Activated CD4-positive, alpha-beta memory T cell treated with anti-CD3 and anti-CD28 coated beads for 36 hours (primary cell): ENCODE data around the gene NR2C1. TPM values are rescaled to one million over a fixed set of nuclear protein-coding genes. Genes with fewer than 3 reads are reported as not detected.
A peak's percentile ranks its signal among the peaks of the same experiment; 100 is the strongest.

Experiments used
- CTCF ChIA-PET: fragments of 350-600 bp; sonication (Branson Sonifier 250); formaldehyde crosslinking; loops from one replicate; lab custom pipeline; 2021; ENCODE audit warnings: antibody characterized with exemption, inconsistent platforms; lab: Charles Lee
- POLR2A ChIA-PET: fragments of 350-600 bp; sonication (Branson Sonifier 250); formaldehyde crosslinking; loops from one replicate; lab custom pipeline; 2021; ENCODE audit warnings: antibody characterized with exemption; lab: Charles Lee
- DNase-seq: peaks from one replicate; pipeline ENCODE4 v3.0.0-alpha.2; 2020
- H3K27ac Mint-ChIP-seq: one replicate; pipeline ENCODE4 v1.8.0; 2021; ENCODE audit warnings: mixed read lengths
- H3K27me3 Mint-ChIP-seq: one replicate; pipeline ENCODE4 v1.8.0; 2021; ENCODE audit warnings: mixed read lengths
- H3K36me3 Mint-ChIP-seq: one replicate; pipeline ENCODE4 v1.8.0; 2021; ENCODE audit warnings: mixed read lengths
- H3K4me1 Mint-ChIP-seq: one replicate; pipeline ENCODE4 v1.8.0; 2021; ENCODE audit warnings: low read depth, mixed read lengths
- H3K4me3 Mint-ChIP-seq: one replicate; pipeline ENCODE4 v1.8.0; 2021; ENCODE audit warnings: mild to moderate bottlenecking, mixed read lengths
- H3K9me3 Mint-ChIP-seq: one replicate; pipeline ENCODE4 v1.8.0; 2021; ENCODE audit warnings: mixed read lengths
- intact Hi-C: fragments of 100-400 bp; cut with micrococcal nuclease; formaldehyde crosslinking; loops from one replicate; pipeline ENCODE4 v1.15.1; 2023
- total RNA-seq, 2 experiments: library from RNA; stranded (reverse); gene quantifications; one replicate each; pipeline ENCODE4 v1.2.3, GENCODE V29; 2021

NR2C1 gene
- total RNA-seq: 10 to 100 TPM; 25.5 to 27.1 TPM

GRCh38 chr12:95072900-95073697 is at the start of gene NR2C1:
TSS of gene NR2C1 (minus strand) at chr12:95073618. CDS start at chr12:95067384, 6,234 bp downstream.
- peak; percentile 96 for DNase-seq
- peaks cover 12% of the 10 kb centered on the region for H3K36me3 Mint-ChIP-seq
- CTCF ChIA-PET: interaction anchor here (0.6 to 3.1 kb wide), 18 partner anchors 9 to 939 kb away, joined by 3 to 18 read pairs (median 4); partner anchors contain the start of genes FGD6, NDUFA12 and VEZT
- no peaks in the 10 kb centered on the region for H3K9me3 Mint-ChIP-seq
- H3K27me3 Mint-ChIP-seq: no peaks in the 10 kb centered on the region
- H3K4me3 Mint-ChIP-seq: peak within 1 kb of the TSS; percentile 89
- H3K4me1 Mint-ChIP-seq: peaks cover 20% of the 10 kb centered on the region
- peak within 1 kb of the TSS; percentile 89 for H3K27ac Mint-ChIP-seq
- POLR2A ChIA-PET: interaction anchor here (0.5 to 2.2 kb wide), 11 partner anchors 16 to 869 kb away, joined by 3 to 14 read pairs (median 3); partner anchors contain the start of genes FGD6, METAP2, NDUFA12 and VEZT
- intact Hi-C loops: loop anchor here (1.0 to 5.0 kb wide), 6 partner anchors 30 to 962 kb away; partner anchors contain the start of genes FGD6, LTA4H, METAP2 and NDUFA12

- peaks cover 5% of the 10 kb centered on the region for H3K4me1 Mint-ChIP-seq
- H3K9me3 Mint-ChIP-seq: no peaks in the 10 kb centered on the region
- H3K4me3 Mint-ChIP-seq: no peak overlapping the region
- no peaks in the 10 kb centered on the region for H3K36me3 Mint-ChIP-seq
- intact Hi-C loops: loop anchor here (5.0 kb wide), 1 partner anchor 354 kb away; the partner anchor contains the start of gene METAP2
- no peaks in the 10 kb centered on the region for H3K27me3 Mint-ChIP-seq
- H3K27ac Mint-ChIP-seq: no peak overlapping the region
- CTCF ChIA-PET: interaction anchor here (1.5 to 5.2 kb wide), 2 partner anchors 216 to 415 kb away, joined by 5 to 81 read pairs; no protein-coding TSS in a partner anchor
- no peak for DNase-seq
- POLR2A ChIA-PET: no interaction called here
Measured at GRCh38 chr12:95118788-95119179, 45.4 kb upstream of the NR2C1 start.

GRCh38 chr12:95118138-95118787 is 44.8 kb upstream of the NR2C1 start:
- intact Hi-C loops: loop anchor here (5.0 kb wide), 1 partner anchor 354 kb away; the partner anchor contains the start of gene METAP2
- Mint-ChIP-seq H3K36me3 (no peaks in the 10 kb centered on the region), H3K27me3 (no peaks in the 10 kb centered on the region), H3K9me3 (no peaks in the 10 kb centered on the region), H3K27ac (no peak overlapping the region), H3K4me3 (no peak overlapping the region), H3K4me1 (peaks cover 5% of the 10 kb centered on the region)
- POLR2A ChIA-PET: no interaction called here
- no peak for DNase-seq
- CTCF ChIA-PET: interaction anchor here (1.7 to 5.2 kb wide), 5 partner anchors 16 to 420 kb away, joined by 4 to 81 read pairs (median 19); partner anchors contain the start of genes FGD6, METAP2 and VEZT

- Mint-ChIP-seq H3K27me3 (no peaks in the 10 kb centered on the region), H3K4me3 (no peak overlapping the region), H3K4me1 (peaks cover 5% of the 10 kb centered on the region), H3K9me3 (no peaks in the 10 kb centered on the region), H3K36me3 (no peaks in the 10 kb centered on the region), H3K27ac (no peak overlapping the region)
- CTCF ChIA-PET: interaction anchor here (0.6 to 5.2 kb wide), 22 partner anchors 9 to 881 kb away, joined by 3 to 81 read pairs (median 4); partner anchors contain the start of genes FGD6, METAP2, NR2C1 and VEZT
- peak; percentile 53 for DNase-seq
- POLR2A ChIA-PET: interaction anchor here (1.3 kb wide), 1 partner anchor 417 kb away, joined by 4 read pairs; no protein-coding TSS in a partner anchor
- intact Hi-C loops: loop anchor here (1.0 to 5.0 kb wide), 4 partner anchors 100 to 417 kb away; partner anchors contain the start of genes FGD6, METAP2 and VEZT
Measured at GRCh38 chr12:95117178-95117599, 43.8 kb upstream of the NR2C1 start.

GRCh38 chr12:95116773-95117172 is 43.4 kb upstream of the NR2C1 start:
- no peak overlapping the region for H3K27ac Mint-ChIP-seq
- DNase-seq: peak; percentile 14
- no peaks in the 10 kb centered on the region for H3K27me3 Mint-ChIP-seq
- H3K4me1 Mint-ChIP-seq: peaks cover 5% of the 10 kb centered on the region
- no peak overlapping the region for H3K4me3 Mint-ChIP-seq
- intact Hi-C loops: loop anchor here (1.0 to 5.0 kb wide), 4 partner anchors 101 to 418 kb away; partner anchors contain the start of genes FGD6, METAP2 and VEZT
- no peaks in the 10 kb centered on the region for H3K9me3 Mint-ChIP-seq
- POLR2A ChIA-PET: interaction anchor here (1.3 kb wide), 1 partner anchor 418 kb away, joined by 4 read pairs; no protein-coding TSS in a partner anchor
- no peaks in the 10 kb centered on the region for H3K36me3 Mint-ChIP-seq
- CTCF ChIA-PET: interaction anchor here (0.6 to 5.2 kb wide), 19 partner anchors 12 to 882 kb away, joined by 3 to 81 read pairs (median 4); partner anchors contain the start of genes FGD6, METAP2, NR2C1 and VEZT

GRCh38 chr12:95116341-95116740 is 42.9 kb upstream of the NR2C1 start:
- intact Hi-C loops: loop anchor here (5.0 kb wide), 1 partner anchor 356 kb away; the partner anchor contains the start of gene METAP2
- no peak overlapping the region for H3K4me3 Mint-ChIP-seq
- ChIA-PET CTCF (interaction anchor here (0.6 to 5.2 kb wide), 14 partner anchors 12 to 422 kb away, joined by 3 to 81 read pairs (median 4); partner anchors contain the start of genes FGD6, METAP2 and VEZT), POLR2A (interaction anchor here (1.3 kb wide), 1 partner anchor 418 kb away, joined by 4 read pairs; no protein-coding TSS in a partner anchor)
- no peak for DNase-seq
- H3K4me1 Mint-ChIP-seq: peaks cover 5% of the 10 kb centered on the region
- no peaks in the 10 kb centered on the region for H3K27me3 Mint-ChIP-seq
- H3K27ac Mint-ChIP-seq: no peak overlapping the region
- H3K9me3 Mint-ChIP-seq: no peaks in the 10 kb centered on the region
- no peaks in the 10 kb centered on the region for H3K36me3 Mint-ChIP-seq

GRCh38 chr12:95115641-95116040 is 42.2 kb upstream of the NR2C1 start:
- intact Hi-C loops: loop anchor here (1.0 to 5.0 kb wide), 2 partner anchors 12 to 357 kb away; partner anchors contain the start of gene METAP2
- Mint-ChIP-seq H3K4me3 (no peak overlapping the region), H3K36me3 (no peaks in the 10 kb centered on the region), H3K27ac (no peak overlapping the region), H3K4me1 (peaks cover 5% of the 10 kb centered on the region), H3K27me3 (no peaks in the 10 kb centered on the region), H3K9me3 (no peaks in the 10 kb centered on the region)
- no peak for DNase-seq
- ChIA-PET CTCF (interaction anchor here (1.3 to 5.2 kb wide), 4 partner anchors 11 to 418 kb away, joined by 3 to 81 read pairs (median 16); partner anchors contain the start of genes FGD6, METAP2 and VEZT), POLR2A (no interaction called here)

GRCh38 chr12:95114766-95115405 is 41.5 kb upstream of the NR2C1 start:
- no peaks in the 10 kb centered on the region for H3K36me3 Mint-ChIP-seq
- POLR2A ChIA-PET: no interaction called here
- intact Hi-C loops: loop anchor here (1.0 to 5.0 kb wide), 2 partner anchors 12 to 357 kb away; partner anchors contain the start of gene METAP2

GRCh38 chr12:95107362-95107761 is 33.9 kb upstream of the NR2C1 start:
- ChIA-PET CTCF (no interaction called here), POLR2A (interaction anchor here (0.6 kb wide), 1 partner anchor 369 kb away, joined by 5 read pairs; no protein-coding TSS in a partner anchor)
- Mint-ChIP-seq H3K36me3 (no peaks in the 10 kb centered on the region), H3K27ac (no peak overlapping the region), H3K9me3 (no peaks in the 10 kb centered on the region), H3K4me1 (peaks cover 17% of the 10 kb centered on the region), H3K27me3 (no peaks in the 10 kb centered on the region), H3K4me3 (no peak overlapping the region)
- no peak for DNase-seq
- intact Hi-C loops: no loop called here

More at GRCh38 chr12:95114766-95115405, 41.5 kb upstream of the NR2C1 start:
- Mint-ChIP-seq H3K27ac (no peak overlapping the region), H3K9me3 (no peaks in the 10 kb centered on the region), H3K27me3 (no peaks in the 10 kb centered on the region), H3K4me3 (no peak overlapping the region), H3K4me1 (peaks cover 5% of the 10 kb centered on the region)
- peak; percentile 14 for DNase-seq
- CTCF ChIA-PET: interaction anchor here (0.7 kb wide), 1 partner anchor 103 kb away, joined by 3 read pairs; the partner anchor contains the start of genes FGD6 and VEZT

- Mint-ChIP-seq H3K9me3 (no peaks in the 10 kb centered on the region), H3K4me1 (peaks cover 19% of the 10 kb centered on the region), H3K36me3 (no peaks in the 10 kb centered on the region), H3K27me3 (no peaks in the 10 kb centered on the region), H3K27ac (no peak overlapping the region), H3K4me3 (no peak overlapping the region)
- peak; percentile 22 for DNase-seq
- ChIA-PET POLR2A (interaction anchor here (1.0 kb wide), 1 partner anchor 33 kb away, joined by 3 read pairs; no protein-coding TSS in a partner anchor), CTCF (interaction anchor here (1.3 kb wide), 1 partner anchor 12 kb away, joined by 3 read pairs; no protein-coding TSS in a partner anchor)
- intact Hi-C loops: no loop called here
Measured at GRCh38 chr12:95105540-95105939, 32.1 kb upstream of the NR2C1 start.
